DLD1 (cell line): ENCODE data around the gene CXCL1.

Experiments used
- in situ Hi-C: cut with HindIII; loops from 2 replicates; pipeline ENCODE4 v1.10.0; 2017; ENCODE audit warnings: low sequenced_read_pairs

Gene CXCL1

GRCh38 chr4:73908965-73909364 is 39.8 kb downstream of the CXCL1 start:
- in situ Hi-C loops: no loop called here

GRCh38 chr4:73911746-73912145 is 42.6 kb downstream of the CXCL1 start:
- in situ Hi-C loops: no loop called here

- in situ Hi-C loops: no loop called here
Measured at GRCh38 chr4:73912191-73912590, 43.0 kb downstream of the CXCL1 start.

DNA sequence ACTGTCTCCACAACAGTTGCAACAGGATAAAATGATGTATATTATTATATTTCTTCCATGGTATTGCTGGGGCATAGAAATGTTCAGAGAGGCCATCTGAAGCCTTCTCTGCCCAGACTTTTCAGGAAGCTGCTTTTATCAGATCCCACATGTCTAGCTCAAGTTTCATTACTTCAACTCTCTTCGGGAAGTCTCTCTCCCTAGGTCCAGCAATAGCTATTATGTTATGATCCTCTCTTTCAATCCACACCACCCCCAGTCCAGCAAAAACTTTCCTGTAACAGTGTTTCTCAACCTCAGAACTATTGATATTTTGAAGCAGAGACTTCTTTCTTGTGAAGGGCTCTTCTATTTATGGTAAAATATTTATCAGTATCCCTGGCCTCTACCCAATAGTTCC is 44.9 kb downstream of the CXCL1 start:
- in situ Hi-C loops: no loop called here

DNA sequence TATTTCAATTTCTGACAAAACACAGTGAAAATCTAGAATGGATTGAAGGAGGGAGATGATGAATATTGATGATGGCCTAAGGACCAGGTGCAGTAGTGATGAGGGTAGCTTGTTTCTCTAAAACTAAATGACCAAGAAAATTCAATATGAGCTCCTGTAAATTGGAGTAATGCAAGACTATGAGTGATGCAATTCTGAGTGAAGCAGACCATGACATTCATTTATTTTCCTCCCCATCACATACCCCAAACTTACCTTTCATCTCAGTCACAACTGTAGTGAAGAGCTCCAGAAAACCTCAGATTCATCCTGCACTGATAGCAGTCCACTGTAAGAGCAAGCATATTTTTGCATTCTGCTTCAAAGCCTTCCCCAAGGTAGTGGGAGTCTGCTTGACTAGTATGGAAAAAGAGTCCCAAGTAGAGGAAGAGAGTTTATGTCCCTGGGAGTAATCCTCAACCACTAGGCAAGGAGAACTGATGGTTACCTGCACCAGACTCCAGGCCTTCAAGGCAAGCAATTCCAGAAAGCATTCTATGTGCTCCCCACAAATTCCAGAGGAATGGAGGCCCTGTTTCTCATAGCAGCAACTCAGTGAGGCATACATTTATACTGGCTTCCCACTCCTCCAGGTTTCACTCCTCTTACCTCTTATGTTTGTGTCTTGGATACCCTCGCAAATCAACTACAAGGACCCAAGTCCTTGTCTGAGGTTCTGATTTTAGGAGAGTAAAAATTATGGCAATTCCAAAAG is 47.2 kb downstream of the CXCL1 start:
- in situ Hi-C loops: no loop called here

DNA sequence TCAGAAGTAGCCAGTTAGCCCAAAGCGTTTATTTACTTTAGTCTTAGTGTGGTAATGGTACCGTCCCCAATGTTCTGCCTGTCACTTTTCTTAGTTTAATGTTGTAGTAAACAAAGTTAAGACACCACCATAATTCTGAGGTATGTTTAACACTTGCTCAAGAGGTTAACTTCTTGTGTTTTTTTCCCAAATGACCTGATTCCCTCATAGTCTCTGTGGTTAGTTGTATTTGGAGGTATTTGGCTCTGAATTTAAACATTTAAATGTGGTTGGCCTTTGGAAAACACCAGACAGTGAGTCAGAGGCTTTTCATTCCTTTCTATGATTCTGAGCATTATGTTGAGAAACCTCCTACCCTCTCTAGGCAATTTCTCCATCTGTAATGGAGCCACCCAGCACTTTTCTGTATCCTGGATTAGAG is 47.9 kb downstream of the CXCL1 start:
- in situ Hi-C loops: no loop called here

GRCh38 chr4:73918058-73918457 is 48.9 kb downstream of the CXCL1 start:
- in situ Hi-C loops: no loop called here

DNA sequence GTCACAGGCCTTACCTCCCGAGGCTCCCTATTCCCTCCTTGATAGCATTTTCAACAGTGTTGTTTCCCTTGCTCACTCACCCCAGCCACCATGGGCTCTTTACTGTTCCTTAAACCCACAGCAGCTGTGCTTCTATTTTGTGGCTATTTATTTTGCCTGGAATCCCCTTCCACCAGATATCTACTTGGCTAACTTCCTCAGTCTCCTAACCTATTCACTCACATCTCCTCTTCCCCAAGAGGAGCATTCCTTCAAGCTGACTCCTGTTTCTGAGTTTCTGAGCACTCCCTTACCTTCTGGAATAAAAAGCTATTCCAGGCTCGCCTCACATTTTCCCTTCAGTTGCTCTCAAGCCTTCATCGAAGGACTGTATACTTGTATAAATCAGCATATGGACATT is 50.5 kb downstream of the CXCL1 start:
- in situ Hi-C loops: no loop called here
